ENCODE data around the gene RPP25L.

DNA sequence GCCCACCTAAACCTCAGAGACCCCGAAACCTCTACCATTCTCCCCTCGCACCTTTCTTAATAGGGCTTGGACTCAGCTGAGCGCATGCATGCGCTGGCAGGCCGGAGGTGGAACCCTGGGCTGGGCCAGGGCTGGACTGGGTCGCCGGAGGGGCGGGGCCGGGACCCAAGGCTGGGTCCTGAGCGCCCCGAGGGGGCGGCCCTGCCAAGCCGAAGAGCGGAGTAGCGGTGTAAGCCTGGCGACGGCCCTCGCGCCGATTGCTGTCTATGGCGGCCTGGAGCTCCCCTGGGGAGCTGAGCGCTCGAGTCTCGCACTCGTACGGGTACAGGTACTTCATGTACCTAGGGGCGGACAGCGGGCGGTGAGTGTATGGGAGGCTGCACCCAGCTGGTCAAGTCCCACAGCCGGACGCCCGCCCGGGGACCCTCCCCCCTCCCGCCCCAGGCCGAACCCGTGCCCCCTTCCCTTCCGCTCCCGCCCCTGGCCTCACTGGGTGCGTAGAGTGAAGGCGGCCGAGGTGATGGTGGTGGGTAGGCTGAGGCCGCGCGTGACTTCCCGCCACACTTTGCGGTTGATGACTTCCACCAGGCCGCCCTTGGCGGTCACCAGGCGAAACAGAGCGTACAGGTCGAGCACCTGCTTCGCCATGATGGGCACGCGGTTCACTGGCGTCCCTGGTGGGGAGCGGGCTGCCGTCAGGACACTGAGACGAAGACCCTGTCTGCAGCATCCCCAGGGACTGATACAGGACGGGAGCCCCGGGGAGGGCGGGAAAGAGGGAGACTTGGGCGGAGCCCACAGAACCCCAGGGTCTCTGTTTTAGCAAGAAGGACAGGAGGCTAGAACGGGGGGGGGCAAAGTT, 11.7 kb upstream of the RPP25L start:
- TF ChIP-seq POLR2A (IDR thresholded peaks at IDR 0.05; ENCODE audit: low read length): no peak
- no peak for TF ChIP-seq GATA1 (IDR thresholded peaks at IDR 0.05; ENCODE audit: low read depth, low read length)
